Measurements from ENCODE around the gene TSR3.

TSR3 gene

GRCh38 chr16:1394367-1394951 is 42.8 kb upstream of the TSR3 start:
- no peak for DNase-seq (ENCODE audit: low spot score)
- in situ Hi-C loops (cut with MboI; ENCODE audit: low pct_unique_long_range_greater_than_20kb, low sequenced_read_pairs, unreplicated experiment), result no loop called here
- TF ChIP-seq, protein P1, sequence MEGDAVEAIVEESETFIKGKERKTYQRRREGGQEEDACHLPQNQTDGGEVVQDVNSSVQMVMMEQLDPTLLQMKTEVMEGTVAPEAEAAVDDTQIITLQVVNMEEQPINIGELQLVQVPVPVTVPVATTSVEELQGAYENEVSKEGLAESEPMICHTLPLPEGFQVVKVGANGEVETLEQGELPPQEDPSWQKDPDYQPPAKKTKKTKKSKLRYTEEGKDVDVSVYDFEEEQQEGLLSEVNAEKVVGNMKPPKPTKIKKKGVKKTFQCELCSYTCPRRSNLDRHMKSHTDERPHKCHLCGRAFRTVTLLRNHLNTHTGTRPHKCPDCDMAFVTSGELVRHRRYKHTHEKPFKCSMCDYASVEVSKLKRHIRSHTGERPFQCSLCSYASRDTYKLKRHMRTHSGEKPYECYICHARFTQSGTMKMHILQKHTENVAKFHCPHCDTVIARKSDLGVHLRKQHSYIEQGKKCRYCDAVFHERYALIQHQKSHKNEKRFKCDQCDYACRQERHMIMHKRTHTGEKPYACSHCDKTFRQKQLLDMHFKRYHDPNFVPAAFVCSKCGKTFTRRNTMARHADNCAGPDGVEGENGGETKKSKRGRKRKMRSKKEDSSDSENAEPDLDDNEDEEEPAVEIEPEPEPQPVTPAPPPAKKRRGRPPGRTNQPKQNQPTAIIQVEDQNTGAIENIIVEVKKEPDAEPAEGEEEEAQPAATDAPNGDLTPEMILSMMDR (IDR thresholded peaks at IDR 0.05; ENCODE audit: extremely low read depth, insufficient read depth, missing control alignments), result no peak

DNA sequence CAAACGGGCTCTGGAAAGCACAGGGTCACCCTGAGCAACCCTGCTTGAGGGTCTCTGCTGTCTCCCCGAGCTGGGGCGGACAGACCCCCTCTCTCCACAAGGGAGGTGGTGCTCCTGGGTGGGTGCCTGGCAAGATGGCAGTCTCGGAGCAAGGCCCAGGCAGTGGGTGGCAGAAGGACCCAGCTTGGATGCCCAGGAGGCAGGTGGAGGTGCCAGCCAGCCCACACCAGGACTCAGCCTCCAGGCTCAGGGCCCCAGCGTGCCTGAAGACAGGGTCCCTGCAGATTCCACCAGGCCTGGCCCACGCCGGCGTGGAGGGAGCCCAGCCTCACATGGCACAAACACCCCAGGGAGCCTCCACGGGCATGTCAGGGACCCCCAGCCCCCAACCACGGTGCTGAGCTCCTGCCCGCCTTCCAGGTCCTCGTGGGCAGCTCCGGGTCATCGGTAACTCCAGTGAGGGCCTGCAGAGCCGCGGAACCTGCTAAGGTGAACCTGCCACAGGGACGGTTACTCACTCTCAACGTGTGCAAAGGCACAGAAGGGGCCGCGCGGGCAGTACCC is 42.0 kb upstream of the TSR3 start:
- DNase-seq (ENCODE audit: low spot score), result no peak
- in situ Hi-C loops (cut with MboI; ENCODE audit: low pct_unique_long_range_greater_than_20kb, low sequenced_read_pairs, unreplicated experiment), result no loop called here
- TF ChIP-seq, protein P1 (IDR thresholded peaks at IDR 0.05; ENCODE audit: extremely low read depth, insufficient read depth, missing control alignments), result no peak

- TF ChIP-seq, protein P1 (IDR thresholded peaks at IDR 0.05; ENCODE audit: extremely low read depth, insufficient read depth, missing control alignments), result no peak
- in situ Hi-C loops (cut with MboI; ENCODE audit: low pct_unique_long_range_greater_than_20kb, low sequenced_read_pairs, unreplicated experiment), result no loop called here
- DNase-seq (ENCODE audit: low spot score), result no peak
Observed at GRCh38 chr16:1392826-1393225, 41.1 kb upstream of the TSR3 start.

- no peak for DNase-seq (ENCODE audit: low spot score)
- TF ChIP-seq, protein P1 (IDR thresholded peaks at IDR 0.05; ENCODE audit: extremely low read depth, insufficient read depth, missing control alignments), result no peak
- in situ Hi-C loops (cut with MboI; ENCODE audit: low pct_unique_long_range_greater_than_20kb, low sequenced_read_pairs, unreplicated experiment), result no loop called here
Observed at GRCh38 chr16:1390239-1390779, 38.6 kb upstream of the TSR3 start.

GRCh38 chr16:1389762-1390161 is 38.1 kb upstream of the TSR3 start:
- in situ Hi-C loops (cut with MboI; ENCODE audit: low pct_unique_long_range_greater_than_20kb, low sequenced_read_pairs, unreplicated experiment), result no loop called here
- TF ChIP-seq, protein P1 (IDR thresholded peaks at IDR 0.05; ENCODE audit: extremely low read depth, insufficient read depth, missing control alignments), result no peak
- no peak for DNase-seq (ENCODE audit: low spot score)

GRCh38 chr16:1387331-1387730 is 35.7 kb upstream of the TSR3 start:
- no peak for DNase-seq (ENCODE audit: low spot score)
- in situ Hi-C loops (cut with MboI; ENCODE audit: low pct_unique_long_range_greater_than_20kb, low sequenced_read_pairs, unreplicated experiment), result no loop called here
- TF ChIP-seq, protein P1 (IDR thresholded peaks at IDR 0.05; ENCODE audit: extremely low read depth, insufficient read depth, missing control alignments), result no peak
